Left renal pelvis (tissue), 4 donors: ENCODE results near the gene SPRN. TPM values are rescaled to one million over a fixed set of nuclear protein-coding genes. Genes with fewer than 3 reads are reported as not detected.

ENCODE experiments used
- DNase-seq, 4 donors: peaks; one replicate each; pipeline ENCODE4 v3.0.0-alpha.2; 2013; ENCODE audit warnings: low read depth in 4 of 4, low spot score in 3 of 4
- polyA plus RNA-seq, 4 donors: library from polyadenylated mRNA; unstranded; fragments of 120-200 nt; gene quantifications; one replicate each; pipeline ENCODE4 v1.2.1, GENCODE V29; 2013; ENCODE audit not compliant: insufficient read length in 4 of 4

SPRN gene
- polyA plus RNA-seq, 4 donors = 3.3 to 7.3 (median 3.8) TPM

- DNase-seq = no peak
Observed at GRCh38 chr10:133457100-133457841, 32.8 kb upstream of the SPRN start.

- no peak for DNase-seq
Observed at GRCh38 chr10:133456041-133456951, 31.9 kb upstream of the SPRN start.

DNA sequence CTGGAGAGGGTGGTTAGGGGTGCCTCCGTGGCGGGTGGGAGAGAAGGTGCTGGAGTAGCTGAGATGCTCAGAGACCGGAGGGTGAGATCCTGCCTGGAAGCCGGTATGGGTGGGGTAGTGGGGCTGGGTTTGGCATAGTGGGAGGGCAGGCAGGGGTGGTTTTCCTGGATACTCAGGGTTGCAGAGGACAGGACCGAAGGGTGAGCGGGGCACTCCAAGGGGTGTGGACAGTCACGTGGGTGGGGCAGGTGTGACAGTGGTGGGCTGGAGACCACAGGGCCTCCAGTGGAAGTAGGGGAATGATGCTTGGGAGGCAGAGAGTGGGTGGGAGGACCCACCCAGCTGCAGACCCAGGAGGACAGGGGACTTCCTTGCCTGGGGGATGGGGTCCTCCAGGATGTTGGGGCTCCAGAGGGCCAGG, 31.2 kb upstream of the SPRN start:
- DNase-seq = no peak

DNA sequence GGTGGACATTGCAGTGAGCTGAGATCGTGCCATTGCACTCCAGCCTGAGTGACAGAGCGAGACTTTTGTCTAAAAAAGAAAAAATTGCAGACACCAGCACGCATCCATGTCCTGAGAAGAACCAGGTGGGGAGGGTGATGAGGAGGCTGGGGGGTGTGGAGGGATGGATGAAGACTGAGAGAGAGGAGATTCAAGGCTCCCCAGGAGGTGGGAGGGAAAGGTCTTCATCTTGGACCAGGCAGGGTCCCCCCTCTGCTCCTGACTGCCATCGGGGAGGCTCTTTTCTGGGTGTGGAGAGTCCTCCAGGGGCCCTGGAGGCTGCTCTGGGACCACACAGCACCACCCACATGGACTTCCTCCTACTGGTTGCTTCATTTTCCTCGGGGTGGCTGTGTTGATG, 30.8 kb upstream of the SPRN start:
- no peak for DNase-seq

DNA sequence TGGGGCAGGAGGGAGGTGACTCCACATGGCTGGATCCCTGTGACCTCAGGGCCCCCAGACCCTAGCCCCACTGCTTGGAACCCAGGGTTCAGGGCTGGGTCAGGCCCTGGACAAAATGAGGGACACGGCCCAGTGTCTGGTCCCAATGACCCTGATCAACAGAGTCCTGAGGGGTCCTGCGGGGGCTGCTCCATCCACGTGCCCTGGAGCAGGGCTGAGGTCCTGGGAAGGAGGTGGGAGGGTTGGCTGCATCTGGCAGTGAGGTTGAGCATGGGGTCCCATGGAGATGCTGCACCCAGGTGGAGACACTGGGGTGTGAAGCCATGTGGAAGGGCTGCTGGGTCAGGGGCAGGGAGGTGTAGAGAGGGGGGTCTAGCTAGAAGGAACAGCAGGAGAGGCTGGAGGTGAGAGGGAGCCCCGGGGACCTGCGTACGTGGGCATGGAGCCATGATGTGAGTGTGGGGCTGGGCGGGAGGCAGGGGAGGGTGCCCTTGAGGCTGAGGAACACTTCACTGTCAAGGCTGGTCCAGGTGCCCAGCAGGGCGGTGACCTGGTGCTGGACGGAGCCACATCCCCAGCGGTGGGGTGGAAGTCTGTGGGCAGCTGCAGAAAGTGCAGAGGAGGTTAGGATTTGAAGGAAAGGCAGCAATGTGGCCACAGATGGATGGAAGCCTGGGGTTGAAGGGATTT, 29.9 kb upstream of the SPRN start:
- DNase-seq = no peak

DNA sequence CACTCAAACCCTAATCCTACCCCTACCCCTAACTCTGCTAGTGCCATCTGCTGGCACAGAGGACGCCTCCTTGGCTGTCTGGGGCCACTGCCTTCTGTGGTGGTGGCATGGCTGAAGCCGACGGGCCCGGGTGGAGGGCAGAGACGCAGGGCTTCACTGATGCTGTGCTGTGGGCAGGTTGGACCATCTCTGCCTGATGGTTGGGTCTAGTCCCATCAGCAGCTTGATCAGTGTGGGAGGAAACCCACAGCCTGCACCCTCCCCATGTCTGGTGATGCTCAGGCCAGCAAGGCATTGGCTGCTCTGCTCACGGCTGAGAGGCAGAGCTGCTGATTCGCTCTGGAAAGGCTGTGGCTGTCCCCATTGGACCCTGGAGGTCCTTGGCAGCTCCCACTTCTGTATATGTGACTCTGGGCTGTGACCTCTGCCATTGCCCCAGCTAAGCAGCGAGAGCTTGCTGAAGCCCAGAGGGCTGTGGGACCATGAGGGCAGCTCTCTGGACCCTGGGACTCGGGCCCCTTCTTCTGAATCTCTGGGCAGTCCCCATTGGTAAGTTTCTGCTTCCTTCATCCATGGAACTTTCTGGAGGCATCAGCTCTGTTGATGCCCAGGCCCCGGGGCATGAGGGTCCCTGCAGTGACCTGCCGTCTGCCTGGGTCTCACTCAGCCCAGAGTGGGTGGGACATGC, 29.2 kb upstream of the SPRN start, which contains the start of gene SCART1:
Gene SCART1 (plus strand): TSS at position 430 of the 688 bp plus-strand sequence. CDS start 53 bp downstream, at position 483.
- DNase-seq = no peak

DNA sequence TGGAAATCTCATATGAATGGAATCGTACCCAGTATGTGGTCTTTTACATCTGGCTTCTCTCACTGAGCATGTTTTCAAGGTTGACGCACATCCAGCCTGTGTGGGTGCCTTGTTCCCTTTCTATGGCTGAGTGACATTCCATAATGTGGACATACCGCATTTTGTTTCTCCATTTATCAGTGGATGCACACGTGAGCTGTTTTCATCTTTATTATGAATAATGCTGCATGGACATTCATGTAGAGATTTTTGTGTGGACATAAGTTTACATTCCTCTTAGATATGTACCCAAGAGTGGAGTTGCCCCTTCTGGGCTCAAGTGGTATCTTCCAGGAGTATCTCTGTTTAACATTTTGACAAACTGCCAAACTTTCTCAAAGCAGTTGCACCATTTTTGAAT, 28.0 kb upstream of the SPRN start:
- DNase-seq = no peak

DNA sequence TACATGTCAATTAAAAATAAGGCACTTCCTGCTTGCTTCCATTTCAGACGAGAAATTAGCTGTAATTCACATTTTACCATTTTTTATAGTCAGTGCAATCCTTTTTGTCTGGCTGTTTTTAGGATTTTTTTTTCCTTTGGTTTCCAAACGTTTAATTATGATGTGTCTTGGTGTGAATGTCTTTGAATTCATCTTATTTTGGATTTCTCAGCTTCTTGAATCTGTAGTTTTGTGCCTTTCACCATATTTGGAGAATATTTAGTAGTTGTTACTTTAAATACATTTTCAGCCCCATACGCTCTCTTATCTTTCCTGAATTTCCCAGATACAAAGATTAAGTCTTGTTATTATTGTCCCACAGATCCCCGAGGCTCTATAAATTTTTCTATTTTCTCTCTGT, 26.9 kb upstream of the SPRN start:
- DNase-seq = no peak

GRCh38 chr10:133448120-133448519, 23.7 kb upstream of the SPRN start:
- no peak for DNase-seq

DNA sequence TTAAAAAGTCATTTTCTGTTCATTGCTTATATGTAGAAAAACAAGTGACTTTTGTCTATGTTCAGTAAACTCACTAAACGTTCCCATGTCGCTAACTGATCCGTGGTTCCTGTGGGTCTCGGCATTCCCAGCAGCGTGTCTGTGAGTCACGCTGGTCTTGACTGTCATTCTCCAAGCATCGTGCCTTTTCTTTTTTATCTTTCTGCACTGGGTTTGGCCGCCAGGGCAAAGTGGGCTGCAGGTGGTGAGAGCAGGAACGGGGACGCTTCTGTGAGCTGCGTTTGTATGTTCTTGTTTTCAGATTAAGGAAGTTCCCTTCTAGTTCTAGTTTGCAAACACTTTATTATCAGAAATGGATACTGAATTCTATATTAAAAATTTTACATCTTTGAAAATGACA, 22.6 kb upstream of the SPRN start:
- no peak for DNase-seq

GRCh38 chr10:133445751-133446708, 21.6 kb upstream of the SPRN start:
- DNase-seq = no peak

DNA sequence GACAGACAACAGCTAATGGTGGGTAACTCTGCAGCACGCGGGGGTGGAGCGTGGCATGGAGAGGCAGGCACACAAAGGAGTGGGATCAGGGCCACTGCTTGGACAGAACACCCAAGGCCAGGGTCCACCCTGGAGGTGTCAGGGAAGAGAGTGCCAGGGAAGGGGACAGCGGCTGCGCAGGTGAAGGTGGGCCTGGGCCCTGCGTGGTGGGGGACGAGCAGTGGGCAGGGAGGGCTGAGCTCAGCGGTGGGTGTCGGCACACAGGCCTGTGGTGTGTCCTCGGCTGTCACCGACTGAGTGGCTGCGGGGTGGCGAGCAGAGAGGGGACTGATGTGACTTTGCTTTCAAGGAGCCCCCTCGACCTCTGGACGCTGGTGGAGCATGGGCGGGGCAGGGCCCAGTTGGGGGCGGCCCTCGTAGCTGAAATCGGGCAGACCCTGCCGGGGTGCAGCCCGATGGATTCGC, 20.9 kb upstream of the SPRN start:
- DNase-seq = no peak

- DNase-seq = no peak
Observed at GRCh38 chr10:133444342-133445267, 20.2 kb upstream of the SPRN start.

- DNase-seq = no peak
Observed at GRCh38 chr10:133442967-133443924, 18.8 kb upstream of the SPRN start.

DNA sequence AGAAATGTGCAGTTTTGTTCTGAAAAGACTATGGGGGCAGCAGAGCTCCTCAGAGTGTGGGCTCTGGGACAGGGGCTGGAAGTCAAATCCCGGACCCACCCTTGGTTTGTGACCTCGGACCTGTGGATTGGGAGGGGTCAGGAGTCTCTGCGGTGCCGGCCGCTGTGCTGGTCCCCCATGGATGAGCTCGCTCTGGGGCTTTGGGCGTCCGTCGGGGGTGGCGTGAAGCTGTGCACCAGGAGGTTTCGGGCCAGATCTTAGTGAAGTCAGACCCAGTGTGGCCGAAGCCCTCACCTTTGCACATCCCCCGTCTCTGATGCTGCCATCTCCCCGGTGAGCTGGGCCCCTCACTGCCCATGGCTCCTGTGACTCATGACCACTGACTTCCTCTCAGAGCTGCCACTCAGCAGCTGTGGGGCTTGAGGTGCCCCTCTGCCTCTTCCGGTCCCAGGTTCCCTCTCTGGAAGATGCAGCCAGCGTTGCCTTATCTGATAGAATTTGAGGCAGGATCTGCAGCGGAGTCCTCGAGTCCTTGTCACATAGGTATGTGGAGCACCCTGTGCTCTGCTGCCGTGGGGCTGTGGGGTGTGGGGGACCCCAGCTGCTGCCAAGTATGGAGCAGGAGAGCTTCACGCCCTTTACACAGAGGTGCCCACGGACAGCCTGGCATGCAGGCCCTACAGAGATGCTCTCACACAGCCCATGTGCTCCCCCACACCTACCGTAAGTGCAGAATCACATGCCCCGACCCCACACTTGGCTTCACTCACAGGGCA, 18.0 kb upstream of the SPRN start:
- DNase-seq = no peak

- DNase-seq = no peak
Observed at GRCh38 chr10:133441780-133442179, 17.4 kb upstream of the SPRN start.
